OCI-LY7 (cell line): Measurements from ENCODE around the gene PARD3B.

Experiments
- CTCF ChIP-seq: fragments of 200-600 bp; sonication (generic); conservative IDR thresholded peaks from 2 replicates; pipeline ENCODE4 v1.5.1; 2014; ENCODE audit warnings: mild to moderate bottlenecking, antibody characterized with exemption, low read length, moderate library complexity, mixed read lengths
- EZH2phosphoT487 ChIP-seq: fragments of 200-600 bp; sonication (generic); IDR thresholded peaks from 2 replicates; pipeline ENCODE4 v1.6.1; 2018; ENCODE audit warnings: low read depth, borderline replicate concordance, mild to moderate bottlenecking, mixed run types, antibody characterized with exemption, low read length, moderate library complexity, mixed read lengths

GRCh38 chr2:205556841-205557539, 1011.7 kb downstream of the PARD3B start:
- TF ChIP-seq CTCF, result no peak
- TF ChIP-seq EZH2phosphoT487, result no peak
